ENCODE measurements around the gene BCO1.

Gene BCO1

GRCh38 chr16:81238296-81239011 lies at the start of gene BCO1:
BCO1 (plus strand) TSS chr16:81238689; CDS start chr16:81238909, 220 bp downstream.
- TF ChIP-seq GATA2 (IDR thresholded peaks at IDR 0.05; ENCODE audit: low read depth, low read length): no peak
- no peak for TF ChIP-seq GATA3 (IDR thresholded peaks at IDR 0.05; ENCODE audit: low read depth, low read length)

DNA sequence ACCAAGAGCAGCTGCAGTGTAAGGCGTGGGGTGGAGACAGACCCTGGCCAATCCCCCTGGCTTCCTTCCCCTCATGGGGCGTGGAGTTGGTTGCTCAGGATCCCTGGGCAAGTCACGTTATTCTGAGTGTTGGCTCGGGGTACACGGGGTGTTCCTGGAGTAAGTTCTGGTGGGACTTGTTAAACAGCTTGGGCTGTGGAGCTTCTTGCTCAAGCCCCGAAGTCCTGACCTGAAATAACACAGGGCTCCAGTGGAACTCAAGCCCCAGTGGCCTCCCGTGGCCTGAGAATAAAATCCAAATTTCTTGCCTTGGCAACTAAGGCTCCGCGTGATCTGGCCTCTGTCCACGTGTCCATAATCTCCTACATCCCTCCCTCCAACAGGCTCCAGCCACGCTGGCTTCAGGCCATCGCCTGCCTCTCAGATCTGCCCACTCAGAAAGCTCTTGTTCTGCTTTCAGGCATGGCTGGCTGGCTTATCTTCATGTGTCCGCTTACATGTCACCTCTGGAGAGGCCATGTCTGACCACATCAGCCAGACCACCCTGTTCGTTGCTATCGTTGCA lies 49.3 kb upstream of the BCO1 start:
- no peak for TF ChIP-seq GATA2 (IDR thresholded peaks at IDR 0.05; ENCODE audit: low read depth, low read length)
- no peak for TF ChIP-seq GATA3 (IDR thresholded peaks at IDR 0.05; ENCODE audit: low read depth, low read length)

GRCh38 chr16:81190667-81191066 lies 47.8 kb upstream of the BCO1 start:
- TF ChIP-seq GATA3 (IDR thresholded peaks at IDR 0.05; ENCODE audit: low read depth, low read length): no peak
- no peak for TF ChIP-seq GATA2 (IDR thresholded peaks at IDR 0.05; ENCODE audit: low read depth, low read length)

DNA sequence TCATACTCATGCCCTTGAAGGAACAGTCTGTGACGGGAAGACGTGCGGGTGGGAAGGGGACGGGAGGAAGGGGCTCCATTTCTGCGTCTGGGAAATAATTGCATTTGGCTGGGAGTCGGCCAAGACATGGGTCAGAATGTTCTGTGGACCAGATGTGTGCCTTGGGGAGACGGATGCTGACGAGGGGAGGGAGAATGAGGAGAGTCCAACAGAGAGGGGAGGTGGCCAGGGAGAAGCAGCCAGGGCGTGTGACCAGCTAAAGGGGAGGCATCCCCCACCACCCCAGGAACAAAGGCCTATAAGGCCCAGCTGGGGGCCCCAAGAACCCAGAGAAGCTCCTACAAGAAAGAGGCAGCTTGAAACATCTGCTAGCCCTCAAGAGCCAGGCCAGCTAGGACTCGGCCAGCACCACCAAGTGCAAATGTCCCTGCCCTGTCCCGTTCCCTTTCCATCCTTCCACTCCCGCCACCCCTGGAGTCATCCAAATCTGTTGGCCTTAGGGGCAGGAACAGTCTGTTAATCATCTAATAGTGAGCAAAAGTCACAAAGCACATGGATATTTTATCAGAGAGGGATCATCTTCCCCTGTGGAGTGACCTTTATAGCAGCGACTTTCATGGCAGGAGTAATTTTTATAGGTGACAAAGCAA lies 42.5 kb upstream of the BCO1 start:
- TF ChIP-seq GATA2 (IDR thresholded peaks at IDR 0.05; ENCODE audit: low read depth, low read length) (no peak), GATA3 (IDR thresholded peaks at IDR 0.05; ENCODE audit: low read depth, low read length) (no peak)

- TF ChIP-seq GATA3 (IDR thresholded peaks at IDR 0.05; ENCODE audit: low read depth, low read length) (no peak), GATA2 (IDR thresholded peaks at IDR 0.05; ENCODE audit: low read depth, low read length) (no peak)
Observed at GRCh38 chr16:81198635-81199034, 39.9 kb upstream of the BCO1 start.

- no peak for TF ChIP-seq GATA3 (IDR thresholded peaks at IDR 0.05; ENCODE audit: low read depth, low read length)
- TF ChIP-seq GATA2 (IDR thresholded peaks at IDR 0.05; ENCODE audit: low read depth, low read length): no peak
Observed at GRCh38 chr16:81201267-81201666, 37.2 kb upstream of the BCO1 start.

DNA sequence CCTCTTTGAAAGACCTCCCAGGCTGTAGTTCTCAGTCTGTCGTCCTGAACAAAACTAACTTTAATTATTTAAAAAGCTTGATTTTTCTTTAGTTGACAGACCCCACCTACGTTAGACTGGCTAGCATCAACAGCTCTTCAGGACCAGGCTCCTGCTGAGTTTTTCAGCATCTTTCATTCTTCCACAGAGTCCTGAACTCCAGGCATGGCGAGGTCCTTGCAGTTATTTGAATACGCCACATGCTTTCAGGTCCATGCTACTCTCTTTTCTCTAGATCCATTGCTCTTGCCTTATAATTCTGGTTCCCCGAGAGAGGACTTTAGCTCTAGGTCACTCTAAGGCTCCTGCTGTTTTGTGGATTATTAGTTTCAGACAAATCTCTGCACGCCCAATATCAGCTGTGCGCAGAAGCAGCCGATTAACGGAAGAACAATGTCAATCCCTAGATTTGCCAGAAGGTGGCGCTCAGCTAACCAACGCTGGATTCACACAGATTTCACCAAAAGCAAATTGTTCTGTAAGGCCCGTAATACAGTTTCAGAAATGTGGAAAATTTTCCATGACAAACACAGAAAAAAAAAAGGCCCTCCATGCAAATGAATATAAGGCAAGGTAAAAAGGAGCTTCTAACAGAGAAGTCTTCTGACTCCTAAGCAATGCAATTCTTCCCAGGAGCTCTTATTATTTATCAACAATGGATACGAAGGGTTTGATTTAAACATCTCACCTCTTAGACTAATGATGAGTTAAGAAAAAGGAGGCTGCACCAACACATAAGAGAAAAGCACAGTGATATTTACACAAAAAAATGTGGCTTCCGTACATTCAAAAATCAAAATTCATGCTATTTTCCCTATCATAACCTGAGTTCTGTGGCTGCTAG lies 33.5 kb upstream of the BCO1 start:
- TF ChIP-seq GATA3 (IDR thresholded peaks at IDR 0.05; ENCODE audit: low read depth, low read length): no peak
- no peak for TF ChIP-seq GATA2 (IDR thresholded peaks at IDR 0.05; ENCODE audit: low read depth, low read length)

GRCh38 chr16:81207076-81207475 lies 31.4 kb upstream of the BCO1 start:
- no peak for TF ChIP-seq GATA3 (IDR thresholded peaks at IDR 0.05; ENCODE audit: low read depth, low read length)
- TF ChIP-seq GATA2 (IDR thresholded peaks at IDR 0.05; ENCODE audit: low read depth, low read length): no peak

DNA sequence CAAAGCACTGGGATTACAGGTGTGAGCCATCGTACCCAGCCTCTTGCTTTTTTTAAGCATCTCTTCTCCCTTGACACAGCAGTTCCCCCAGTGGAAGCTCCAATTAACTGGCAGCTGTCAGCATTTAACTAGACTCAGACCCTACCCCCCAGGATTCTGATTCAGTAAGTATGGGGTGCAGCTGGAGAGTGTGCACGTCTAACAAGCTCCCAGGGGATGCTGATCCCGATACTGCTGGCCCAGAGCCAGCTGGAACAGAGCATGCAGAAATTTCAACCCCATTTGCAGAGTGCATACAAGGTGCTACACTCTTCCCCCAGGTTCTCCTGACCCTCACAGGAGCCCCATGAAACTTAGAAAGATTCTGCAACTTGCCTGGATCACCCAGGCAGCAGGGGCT lies 27.7 kb upstream of the BCO1 start:
- no peak for TF ChIP-seq GATA3 (IDR thresholded peaks at IDR 0.05; ENCODE audit: low read depth, low read length)
- no peak for TF ChIP-seq GATA2 (IDR thresholded peaks at IDR 0.05; ENCODE audit: low read depth, low read length)

DNA sequence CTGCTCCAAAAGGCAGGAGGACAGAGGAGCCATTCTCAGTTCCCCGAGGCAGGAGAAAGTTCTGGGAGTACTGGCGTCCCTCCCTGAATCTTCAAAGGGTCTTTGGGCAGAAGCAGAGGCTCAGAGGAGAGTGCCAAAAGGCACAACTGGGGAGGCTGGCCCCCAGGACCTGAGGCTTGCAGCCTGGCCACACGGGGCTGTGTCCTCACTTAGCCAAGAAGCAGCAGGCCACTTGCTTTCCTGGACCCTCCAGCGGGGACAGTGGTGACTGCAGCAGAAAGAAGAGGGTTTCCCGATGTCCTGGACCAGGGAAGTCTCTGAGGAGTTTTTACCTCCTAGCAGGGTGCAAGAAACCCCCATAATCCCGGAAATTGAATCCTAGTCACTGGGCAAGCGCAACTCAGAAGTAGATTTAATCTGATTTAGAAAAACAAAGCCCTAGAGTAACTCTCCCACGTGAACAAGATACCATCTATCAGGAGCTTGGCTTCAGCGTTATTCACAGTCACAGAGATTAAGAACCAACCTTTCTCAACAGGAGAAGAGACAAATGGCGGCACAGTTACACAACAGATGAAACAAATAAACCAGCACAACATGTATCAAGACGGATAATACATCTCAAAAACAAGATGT lies 25.5 kb upstream of the BCO1 start:
- peak; percentile 54; the same call in 1 of the 2 replicates for TF ChIP-seq GATA2 (IDR thresholded peaks at IDR 0.05; ENCODE audit: low read depth, low read length)
- TF ChIP-seq GATA3 (IDR thresholded peaks at IDR 0.05; ENCODE audit: low read depth, low read length): no peak

DNA sequence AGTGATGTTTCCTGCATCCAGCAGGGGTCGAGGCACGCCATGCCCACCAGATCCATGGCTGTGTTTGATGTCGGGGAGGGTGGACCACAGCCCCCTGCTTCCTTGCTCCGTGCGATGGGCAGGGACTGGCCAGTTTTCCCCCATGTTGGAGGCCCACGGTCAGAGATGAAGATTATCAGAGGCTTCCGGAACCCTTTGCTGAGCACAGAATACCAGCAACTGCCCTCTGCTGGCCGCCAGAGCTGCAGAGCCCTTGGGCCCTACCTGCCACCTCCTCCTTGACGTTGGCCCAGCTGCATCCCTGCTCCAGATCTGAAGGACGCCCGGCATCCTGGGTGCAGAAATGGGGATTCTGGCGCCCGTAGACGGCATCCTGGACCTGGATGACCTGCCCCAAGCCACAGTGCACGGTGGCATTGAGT lies 23.7 kb upstream of the BCO1 start:
- no peak for TF ChIP-seq GATA2 (IDR thresholded peaks at IDR 0.05; ENCODE audit: low read depth, low read length)

GRCh38 chr16:81216114-81216513 lies 22.4 kb upstream of the BCO1 start:
- TF ChIP-seq GATA2 (IDR thresholded peaks at IDR 0.05; ENCODE audit: low read depth, low read length): no peak
- no peak for TF ChIP-seq GATA3 (IDR thresholded peaks at IDR 0.05; ENCODE audit: low read depth, low read length)

DNA sequence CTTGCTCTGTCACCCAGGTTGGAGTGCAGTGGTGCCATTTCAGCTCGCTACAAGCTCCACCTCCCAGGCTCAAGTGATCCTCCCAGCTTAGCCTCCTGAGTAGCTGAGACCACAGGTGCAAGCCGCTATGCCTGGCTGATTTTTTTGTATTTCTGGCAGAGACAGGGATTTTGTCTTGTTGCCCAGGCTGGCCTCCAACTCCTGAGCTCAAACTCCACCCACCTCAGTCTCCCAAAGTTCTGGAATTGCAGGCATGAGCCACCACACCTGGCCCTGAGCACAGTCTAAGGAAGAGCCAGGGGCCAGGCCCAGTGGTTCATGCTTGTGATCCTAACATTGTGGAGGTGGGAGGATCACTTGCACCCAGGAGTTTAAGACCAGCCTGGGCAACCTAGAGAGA lies 21.8 kb upstream of the BCO1 start:
- no peak for TF ChIP-seq GATA2 (IDR thresholded peaks at IDR 0.05; ENCODE audit: low read depth, low read length)
- TF ChIP-seq GATA3 (IDR thresholded peaks at IDR 0.05; ENCODE audit: low read depth, low read length): no peak

- TF ChIP-seq GATA2 (IDR thresholded peaks at IDR 0.05; ENCODE audit: low read depth, low read length): no peak
- no peak for TF ChIP-seq GATA3 (IDR thresholded peaks at IDR 0.05; ENCODE audit: low read depth, low read length)
Observed at GRCh38 chr16:81219151-81219550, 19.3 kb upstream of the BCO1 start.

Data from SH-SY5Y (cell line).